ENCODE results near the gene KBTBD2. TPM values are rescaled to one million over a fixed set of nuclear protein-coding genes. Genes with fewer than 3 reads are reported as not detected.
A peak's percentile ranks its signal among the peaks of the same experiment; 100 is the strongest.

KBTBD2 gene
- total and polyA plus RNA-seq, 2 of the 4 experiments (the other 2 are of a cell fraction) = 13.2 to 32.3 TPM

- Histone ChIP-seq H4K20me1 (ENCODE audit: insufficient read depth, low read length) (peaks cover 21% of the 10 kb centered on the region; the same call in 1 of the 2 replicates), H2AFZ (replicated peaks; ENCODE audit: low read length, poor library complexity) (no peak overlapping the region), H3K9me3 (ENCODE audit: control insufficient read depth, insufficient read depth, low read length) (no peaks in the 10 kb centered on the region), H3K4me2 (ENCODE audit: low read depth, low read length) (peak overlapping the region; percentile 59), H4K8ac (ENCODE audit: low read depth in 2 of 2, low read length in 2 of 2) (peak overlapping the region in 1 of 2 experiments; percentile 41; a peak in 2 of 4 replicates), H3K4ac (ENCODE audit: low read depth, low read length) (peak overlapping the region; percentile 37; the same call in 1 of the 2 replicates), H2BK120ac (ENCODE audit: low read depth, low read length) (0 out of 2 replicates have a peak overlapping the region, but pooled peaks have one; percentile 2), H2BK5ac (ENCODE audit: low read depth, low read length, poor library complexity, severe bottlenecking) (no peak overlapping the region), H3K18ac (ENCODE audit: low read depth, low read length) (no peak overlapping the region), H3K4me3 (ENCODE audit: insufficient read depth, low read depth, low read length) (no peak overlapping the region), H4K5ac (ENCODE audit: low read depth, low read length) (peak overlapping the region; percentile 6), H2AK9ac (replicated peaks; ENCODE audit: low read depth, low read length, poor library complexity) (no peak overlapping the region), H3K79me1 (ENCODE audit: low read depth in 1 of 2, low read length in 2 of 2) (peaks cover 45 to 63% of the 10 kb centered on the region in 2 experiments), H2AK5ac (ENCODE audit: low read depth, low read length) (no peak overlapping the region), H4K91ac (ENCODE audit: insufficient read depth, low read depth, low read length) (no peak overlapping the region), H3K9me1 (ENCODE audit: insufficient read depth, low read length) (peaks cover 11% of the 10 kb centered on the region), H3K27ac (ENCODE audit: insufficient read depth, low read length) (peak overlapping the region; percentile 7; the same call in 1 of the 2 replicates), H3K23ac (ENCODE audit: low read depth, low read length) (0 out of 2 replicates have a peak overlapping the region, but pooled peaks have one; percentile 26), H3K27me3 (ENCODE audit: control insufficient read depth, insufficient read depth, low read length) (no peaks in the 10 kb centered on the region), H2BK15ac (ENCODE audit: low read depth, low read length) (no peak overlapping the region), H3K14ac (replicated peaks; ENCODE audit: low read depth, low read length) (peak overlapping the region; percentile 33; the same call in 1 of the 2 replicates), H3K9ac (ENCODE audit: low read depth, low read length) (no peak overlapping the region), H3K4me1 (ENCODE audit: control insufficient read depth, insufficient read depth, low read length) (peaks cover 15% of the 10 kb centered on the region), H3K56ac (ENCODE audit: extremely low read depth, insufficient read depth, low read length) (no peak overlapping the region), H3K36me3 (ENCODE audit: control insufficient read depth, insufficient read depth, low read length) (peaks cover 3% of the 10 kb centered on the region; the same call in 1 of the 2 replicates), H2BK20ac (ENCODE audit: low read depth, low read length) (no peak overlapping the region)
- ChIA-PET POLR2A (ENCODE audit: unreplicated experiment) (no interaction called here), CTCF (interaction anchor here (1.2 kb wide), 1 partner anchor 137 kb away, joined by 4 read pairs; no protein-coding TSS in a partner anchor)
- intact Hi-C loops (cut with micrococcal nuclease) (loop anchor here (2.0 kb wide), 1 partner anchor 137 kb away; no protein-coding TSS in a partner anchor), in situ Hi-C loops (cut with MboI; ENCODE audit: low sequenced_read_pairs) (no loop called here), dilution Hi-C loops (cut with HindIII; ENCODE audit: low sequenced_read_pairs, unreplicated experiment) (no loop called here)
- BruUV-seq (replicated peaks) = TSS peak; percentile 16
- ATAC-seq (ENCODE audit: low read depth) (peak; percentile 3; the same call in 1 of the 2 replicates), DNase-seq (peak; percentile 61)
- TF ChIP-seq SMC3 (IDR thresholded peaks at IDR 0.05; ENCODE audit: low read depth, low read length) = no peak
- no peak for TF ChIP-seq MAZ (IDR thresholded peaks at IDR 0.05; ENCODE audit: borderline replicate concordance, low read depth, low read length)
- no peak for TF ChIP-seq RFX5 (IDR thresholded peaks at IDR 0.05; ENCODE audit: low read depth, low read length)
- TF ChIP-seq BHLHE40 (IDR thresholded peaks at IDR 0.05; ENCODE audit: low read depth, low read length) = no peak
- TF ChIP-seq NFE2L2 (IDR thresholded peaks at IDR 0.05; ENCODE audit: low read depth, low read length) = no peak
- TF ChIP-seq RCOR1 (IDR thresholded peaks at IDR 0.05; ENCODE audit: insufficient replicate concordance, low read length) = no peak
- no peak for TF ChIP-seq POLR2A (IDR thresholded peaks at IDR 0.05; ENCODE audit: low read depth, low read length)
- TF ChIP-seq ELK1 (IDR thresholded peaks at IDR 0.05; ENCODE audit: borderline replicate concordance, low read depth, low read length) = no peak
- 0% methylated on average over 2 of the region's 10 CpGs; no CpG with 5 or more reads in 1 of the 2 experiments for WGBS, 2 experiments (ENCODE audit: extremely low coverage in 2 of 2, insufficient read length in 1 of 2)
Measured at GRCh38 chr7:32937344-32938174, 46.0 kb upstream of the KBTBD2 start.
